HCT116 (cell line): ENCODE data around the gene FLT4.

Source experiments
- ATF3 ChIP-seq: IDR thresholded peaks from 2 replicates; pipeline ENCODE4 v1.6.1; 2012
- CTCF ChIP-seq, 3 experiments: fragments of 200-600 bp in 1 of 3; sonication (generic) in 1 of 3; IDR thresholded peaks in 2 of 3; conservative IDR thresholded peaks in 1 of 3; 2 replicates each; pipeline ENCODE4 v1.5.1; 2012 to 2017; ENCODE audit warnings: low read depth in 2 of 3, low read length in 2 of 3, antibody characterized with exemption in 1 of 3, borderline replicate concordance in 1 of 3, control low read depth in 1 of 3, mild to moderate bottlenecking in 1 of 3, mixed read lengths in 1 of 3, mixed run types in 1 of 3, moderate library complexity in 1 of 3; ENCODE audit not compliant: insufficient read depth in 1 of 3
- EZH2 ChIP-seq: fragments of 200-600 bp; sonication (generic); IDR thresholded peaks from 2 replicates; pipeline ENCODE4 v1.6.1; 2017; ENCODE audit warnings: antibody characterized with exemption, mixed run types
- POLR2AphosphoS5 ChIP-seq: IDR thresholded peaks from 2 replicates; pipeline ENCODE4 v1.6.1; 2011; ENCODE audit warnings: mild to moderate bottlenecking, low read depth, low read length, moderate library complexity
- SP1 ChIP-seq: IDR thresholded peaks from 2 replicates; pipeline ENCODE4 v1.6.1; 2012; ENCODE audit warnings: low read depth

DNA sequence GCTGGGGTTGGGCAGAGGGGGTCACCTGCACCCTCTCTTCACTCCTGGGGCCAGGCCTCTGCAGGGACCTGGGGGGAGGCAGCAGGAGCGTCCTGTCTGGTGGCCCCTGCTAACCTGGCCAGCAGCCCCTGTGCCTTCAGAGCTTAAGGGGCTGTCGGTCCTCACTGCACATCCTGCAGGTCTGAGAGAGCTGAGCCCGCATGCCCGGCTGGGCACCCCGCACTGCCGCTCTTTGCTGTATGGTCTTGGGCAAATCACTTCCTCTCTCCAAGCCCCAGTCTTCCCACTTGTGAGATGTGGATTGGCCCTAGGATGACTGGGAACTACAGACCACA, 7.9 kb downstream of the FLT4 start:
- TF ChIP-seq EZH2 (no peak), POLR2AphosphoS5 (no peak), CTCF (IDR thresholded peaks at IDR 0.05 in 2 of 3, conservative IDR thresholded peaks at IDR 0.05 in 1 of 3; ENCODE audit: borderline replicate concordance in 1 of 3, insufficient read depth in 1 of 3, low read depth in 2 of 3, low read length in 2 of 3) (no peak), ATF3 (no peak), SP1 (no peak)
